ENCODE results near the gene DACT2. TPM values are rescaled to one million over a fixed set of nuclear protein-coding genes. Genes with fewer than 3 reads are reported as not detected.

Gene DACT2
- total RNA-seq, result 2.7 and 10.4 TPM in 2 replicates

DNA sequence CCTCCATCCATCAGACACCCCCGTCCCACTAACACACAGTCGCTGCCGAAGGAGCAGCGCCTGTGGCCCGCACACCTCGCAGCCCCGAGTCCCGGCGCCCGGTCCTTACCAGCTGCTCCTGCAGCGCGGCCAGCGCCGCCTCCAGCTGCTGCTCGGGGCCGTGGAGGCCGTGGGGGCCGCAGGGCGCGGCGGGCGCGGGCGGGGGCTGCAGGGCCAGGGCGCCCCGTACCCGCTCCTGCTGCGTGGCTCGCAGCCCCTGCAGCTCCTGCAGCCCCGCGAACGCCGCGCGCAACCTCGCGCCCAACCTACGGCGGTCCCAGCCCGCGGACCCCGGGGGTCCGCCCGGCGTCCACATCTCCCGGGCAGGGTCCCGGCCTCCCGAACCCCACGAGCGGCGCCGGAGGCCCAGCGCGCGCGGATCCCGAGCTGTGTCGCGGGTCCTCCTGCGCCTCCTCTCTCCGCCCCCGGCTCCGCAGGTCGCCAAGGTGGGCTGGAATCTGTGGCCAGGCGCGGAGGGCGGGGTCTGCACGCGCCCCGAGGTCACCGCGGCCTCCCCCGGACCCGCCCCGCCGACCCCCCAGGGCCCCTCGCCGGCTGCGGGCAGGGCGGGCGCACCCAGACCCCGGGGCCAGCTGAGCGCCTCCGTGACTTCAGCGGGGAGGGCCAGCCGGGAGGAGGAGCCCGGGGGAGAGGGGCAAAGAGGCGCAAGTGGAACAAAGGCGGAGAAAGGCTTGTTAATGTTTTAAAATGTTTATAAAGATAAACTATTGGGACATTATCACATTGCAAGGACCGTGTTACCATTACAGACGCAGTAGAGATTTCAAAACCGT is at the start of gene DACT2:
Gene DACT2, minus strand, starts transcription at position 499 of the 833 bp plus-strand sequence. Its CDS starts 144 bp downstream, at position 355.

Other genes with a start within 250 kb of the DACT2 start
- gene FRMD1, start 240.6 kb downstream of the DACT2 start, total RNA-seq, result not detected in 2 replicates
- 0.28 TPM in 1 of 2 replicates, not detected in the other for gene SMOC2, start 121.4 kb upstream of the DACT2 start, total RNA-seq

Measured in regular cardiac myocyte (primary cell).